Stimulated activated CD8-positive, alpha-beta memory T cell treated with anti-CD3 and anti-CD28 coated beads, Interleukin-2, amount 100 ng/mL, for 48 hours (primary cell): ENCODE measurements around the gene ZBTB14.

Experiments used
- DNase-seq, 2 donors: peaks; one replicate each; pipeline ENCODE4 v3.0.0-alpha.2; 2020; ENCODE audit warnings: low read depth in 2 of 2

ZBTB14 gene

DNA sequence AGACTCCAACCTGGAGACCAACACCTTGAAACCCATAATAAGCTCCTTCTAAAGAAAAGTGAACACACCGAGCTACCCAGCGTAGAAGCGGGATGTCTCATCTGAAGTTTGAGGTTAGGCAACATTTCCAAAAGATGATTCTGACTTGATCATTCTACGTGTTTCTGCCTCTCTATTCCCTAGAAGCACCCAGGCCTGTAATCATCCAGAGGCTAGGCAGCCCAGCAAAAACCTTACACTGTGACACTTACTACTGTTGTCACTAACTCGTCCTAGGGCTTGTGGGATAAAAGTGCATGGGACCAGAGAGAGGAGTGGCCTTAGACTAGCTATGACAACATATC lies 1.4 kb downstream of the ZBTB14 start:
- DNase-seq, result no peak

DNA sequence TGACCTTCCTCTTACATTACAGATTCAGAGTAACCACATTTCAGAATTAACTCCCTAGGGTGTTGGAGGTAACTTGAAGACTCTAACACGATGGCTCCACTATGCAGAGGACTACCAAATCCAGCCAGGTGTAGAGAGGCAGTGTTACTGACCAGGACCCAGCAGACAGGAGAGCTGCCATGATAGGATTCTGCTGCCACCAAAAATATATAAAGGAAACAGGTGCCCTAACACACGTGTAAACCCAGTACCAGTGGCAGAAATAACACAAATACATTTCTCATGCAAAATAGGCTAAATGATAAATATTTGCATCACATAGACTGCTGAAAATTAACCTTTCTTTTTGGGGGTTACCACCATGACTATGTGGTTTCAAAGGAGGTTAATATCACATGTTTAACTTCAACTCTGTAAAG lies 7.0 kb downstream of the ZBTB14 start:
- DNase-seq, result no peak

DNA sequence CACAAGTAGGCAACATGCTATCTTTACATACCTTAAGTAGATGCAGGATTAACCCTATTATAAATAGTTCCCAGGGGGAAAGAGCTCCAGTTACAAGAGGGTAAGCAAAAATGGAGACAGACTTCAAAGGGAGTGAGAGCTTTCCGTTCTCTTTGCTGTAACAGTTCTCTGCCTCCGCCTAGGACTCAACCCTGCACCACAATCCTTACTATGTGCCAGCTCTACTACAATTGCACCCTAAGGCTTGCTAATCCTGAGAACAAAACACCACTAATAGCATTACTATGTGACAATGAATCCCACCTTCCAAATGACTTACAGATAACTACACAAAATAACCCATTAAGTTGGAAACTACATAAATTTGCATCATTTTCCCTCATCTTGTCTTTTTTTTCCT lies 7.7 kb downstream of the ZBTB14 start:
- no peak for DNase-seq

DNA sequence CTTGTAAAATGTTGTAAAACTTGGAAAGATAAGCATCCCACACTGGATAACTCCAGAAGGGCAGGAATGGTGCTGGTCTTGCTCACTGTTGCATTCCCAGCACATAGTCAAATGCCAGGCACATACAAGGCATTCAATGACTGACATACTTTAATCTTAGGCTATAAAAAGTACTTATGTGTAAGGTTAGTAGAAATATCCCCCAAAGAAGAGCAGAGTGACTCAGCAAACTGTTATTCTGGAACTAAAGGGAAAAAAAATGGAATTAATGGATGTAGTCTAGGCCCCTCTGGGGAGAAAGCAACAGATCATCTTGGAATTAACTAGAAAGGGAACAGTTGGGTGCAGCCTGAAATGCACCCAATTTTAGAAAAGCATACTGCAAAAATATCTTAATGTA lies 9.0 kb downstream of the ZBTB14 start:
- no peak for DNase-seq

DNA sequence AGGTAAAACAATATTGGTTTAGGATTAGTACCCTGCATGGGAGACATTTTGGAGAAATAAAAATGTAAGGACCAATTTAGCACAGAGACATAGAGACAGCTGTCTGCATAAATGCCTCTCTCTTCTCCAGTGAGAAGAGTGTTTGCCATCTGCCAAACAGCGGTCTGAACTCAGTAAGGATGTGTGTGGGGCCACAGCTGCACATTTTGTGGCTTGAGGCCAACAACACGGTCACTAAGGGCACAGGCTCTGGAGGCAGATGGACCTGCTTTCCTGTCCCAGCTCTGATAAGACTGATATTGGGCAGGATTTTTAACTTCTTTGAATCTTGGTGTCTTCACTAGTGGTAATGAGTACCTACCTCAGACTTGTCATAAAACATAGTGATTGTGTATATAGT lies 10.2 kb downstream of the ZBTB14 start:
- no peak for DNase-seq

DNA sequence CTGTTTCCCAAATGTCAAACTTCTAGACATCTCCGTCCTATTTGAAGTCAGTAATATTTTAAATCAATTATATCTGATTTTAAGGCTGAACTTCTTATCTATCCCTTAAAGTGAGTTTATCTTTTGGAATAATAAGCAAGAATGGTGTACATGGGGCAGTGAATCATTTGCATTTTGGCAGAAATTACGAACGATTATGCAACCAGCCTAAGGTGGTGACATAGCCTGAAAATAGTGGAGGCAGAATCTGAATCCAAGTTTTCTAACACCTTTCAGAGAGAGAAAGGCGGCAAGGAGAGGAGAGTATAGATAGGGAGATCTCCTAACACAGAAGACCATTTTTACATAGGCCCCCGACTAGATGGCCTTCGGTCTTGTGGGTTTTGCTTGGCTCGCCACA lies 10.7 kb downstream of the ZBTB14 start:
- DNase-seq, result no peak

DNA sequence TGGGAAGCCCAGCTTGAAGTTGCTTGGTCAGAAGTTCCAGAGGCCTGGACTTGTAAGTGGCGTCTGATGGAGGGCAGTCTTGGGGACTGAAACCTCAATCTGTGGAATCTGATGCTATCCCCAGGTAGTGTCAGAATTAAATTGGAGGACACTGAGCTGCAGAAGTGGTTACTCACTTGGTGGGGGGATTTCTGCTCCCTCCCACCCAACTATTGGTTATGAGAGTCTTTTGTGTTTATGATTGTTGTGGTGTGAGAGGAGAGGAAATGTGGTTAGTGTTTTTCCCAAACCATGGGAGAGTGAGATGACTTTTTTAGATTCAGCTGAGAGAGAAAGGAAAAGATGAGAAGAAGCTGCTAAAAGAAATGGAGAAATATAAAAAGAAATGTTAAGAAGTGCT lies 12.8 kb downstream of the ZBTB14 start:
- DNase-seq, result no peak

DNA sequence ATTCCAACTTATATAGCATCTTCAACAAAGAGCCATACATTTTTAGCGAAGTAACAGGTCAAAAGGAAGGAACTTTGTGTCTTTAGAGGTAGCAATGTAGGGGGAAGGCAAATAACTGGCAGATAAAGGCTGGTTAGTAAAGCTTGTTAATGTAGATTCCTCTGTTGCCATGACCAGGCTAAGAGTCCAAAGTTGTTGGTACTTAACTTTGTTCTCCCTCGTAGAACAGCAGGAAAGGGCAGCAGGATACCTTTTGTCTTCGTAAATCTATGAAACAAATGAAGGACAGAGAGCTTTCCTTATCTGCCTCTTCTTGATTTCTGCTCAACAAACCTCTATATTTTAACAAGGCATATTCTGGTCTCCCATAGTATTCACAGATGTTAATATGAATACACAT lies 18.6 kb downstream of the ZBTB14 start:
- no peak for DNase-seq

DNA sequence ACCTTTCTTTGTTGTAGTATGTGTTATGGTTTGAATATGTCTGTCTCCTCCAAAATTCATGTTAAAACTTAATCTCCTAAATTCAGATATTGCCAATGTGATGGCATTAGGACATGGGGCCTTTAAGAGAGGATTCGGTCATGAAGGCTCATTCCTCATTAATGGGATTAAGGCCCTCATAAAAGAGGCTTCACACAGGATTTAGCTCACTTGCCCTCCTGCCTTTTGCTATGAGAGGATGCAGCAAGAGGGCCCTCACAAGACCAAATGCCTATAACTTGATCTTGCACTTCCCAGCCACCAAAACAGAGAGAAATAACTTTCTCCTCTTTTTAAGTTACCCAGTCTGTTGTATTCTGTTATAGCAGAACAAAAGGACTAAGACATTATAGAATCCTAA lies 19.7 kb downstream of the ZBTB14 start:
- no peak for DNase-seq

DNA sequence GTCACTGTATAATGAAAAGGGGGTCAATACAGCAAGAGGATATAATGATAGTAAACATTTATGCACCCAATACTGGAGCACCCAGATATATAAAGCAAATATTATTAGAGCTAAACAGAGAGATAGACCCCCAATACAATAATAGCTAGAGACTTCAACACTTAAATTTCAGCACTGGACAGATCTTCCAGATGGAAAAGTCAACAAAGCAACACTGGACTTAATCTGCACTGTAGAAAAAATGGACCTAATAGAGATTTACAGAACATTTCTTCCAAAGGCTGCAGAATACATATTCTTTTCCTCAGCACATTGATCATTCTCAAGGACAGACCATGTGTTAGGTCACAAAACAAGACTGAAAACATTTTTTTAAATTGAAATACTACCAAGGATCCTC lies 26.7 kb downstream of the ZBTB14 start:
- DNase-seq, result no peak

DNA sequence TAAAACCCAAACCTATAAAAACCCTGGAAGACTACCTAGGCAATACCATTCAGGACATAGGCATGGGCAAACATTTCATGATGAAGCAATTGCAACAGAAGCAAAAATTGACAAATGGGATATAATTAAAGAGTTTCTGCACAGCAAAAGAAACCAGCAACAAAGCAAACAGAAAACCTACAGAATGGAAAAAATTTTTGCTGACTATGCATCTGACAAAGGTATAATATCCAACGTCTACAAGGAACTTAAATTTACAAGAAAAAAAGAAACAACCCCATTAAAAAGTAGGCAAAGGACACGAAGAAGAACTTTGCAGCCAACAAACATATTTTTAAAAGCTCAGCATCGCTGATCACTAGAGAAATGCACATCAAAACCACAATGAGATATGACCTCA lies 28.8 kb downstream of the ZBTB14 start:
- DNase-seq, result no peak

DNA sequence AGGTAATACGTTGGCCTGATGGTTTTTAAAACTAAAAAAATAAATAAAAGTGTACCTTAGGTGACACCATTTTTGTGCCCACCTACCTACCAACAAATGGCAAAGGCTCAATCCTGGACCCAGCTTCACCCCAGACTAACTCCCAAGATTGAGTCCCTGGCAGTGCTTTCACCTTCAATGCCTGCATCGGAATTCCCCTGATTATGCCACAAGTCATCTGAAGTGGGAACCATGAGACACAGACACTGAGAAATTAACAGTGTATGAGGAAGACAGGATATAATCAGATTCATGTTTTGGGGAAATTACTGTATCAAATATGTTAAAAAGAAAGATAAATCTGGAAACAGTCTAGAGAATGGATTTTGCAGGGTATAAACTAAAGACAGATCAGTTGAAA lies 41.6 kb downstream of the ZBTB14 start:
- DNase-seq, result no peak

DNA sequence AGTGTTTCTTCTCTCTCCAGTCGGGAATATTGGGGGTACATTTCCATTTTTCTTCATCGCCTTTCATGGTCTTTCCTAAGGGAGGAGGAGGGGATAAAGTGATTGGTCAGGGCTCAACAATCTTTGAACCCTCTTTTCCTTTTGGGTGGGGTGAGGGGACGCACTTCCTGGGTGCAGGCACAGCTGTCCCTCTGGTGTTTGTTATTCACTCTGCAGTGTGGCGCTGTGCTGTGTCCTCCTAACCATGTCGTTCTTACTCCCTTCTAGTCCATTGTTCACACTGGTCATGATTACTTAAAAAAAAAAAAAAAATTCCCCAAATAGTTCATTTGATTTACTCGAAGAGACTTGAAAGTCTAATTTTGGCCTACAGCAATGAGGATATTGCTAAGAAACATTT lies 44.4 kb downstream of the ZBTB14 start:
- no peak for DNase-seq

DNA sequence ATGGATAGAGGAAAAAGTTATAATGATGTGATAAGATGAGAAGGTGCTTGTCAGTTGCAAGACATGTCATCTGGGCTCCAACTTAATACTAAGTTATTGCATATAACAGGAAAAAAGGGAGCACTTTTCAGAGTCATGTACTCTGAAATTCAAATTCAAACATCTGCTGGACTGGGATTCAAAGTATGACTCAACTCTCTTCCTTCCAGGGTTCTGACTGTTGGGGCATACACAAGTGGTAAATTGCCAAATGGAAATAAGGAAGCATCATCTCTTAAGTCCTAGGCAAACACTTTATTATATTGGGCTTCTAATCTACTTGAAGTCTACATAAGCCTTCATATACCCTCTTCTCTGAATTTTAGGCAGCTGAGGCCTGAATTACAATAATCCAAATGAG lies 44.9 kb downstream of the ZBTB14 start:
- DNase-seq, result no peak

DNA sequence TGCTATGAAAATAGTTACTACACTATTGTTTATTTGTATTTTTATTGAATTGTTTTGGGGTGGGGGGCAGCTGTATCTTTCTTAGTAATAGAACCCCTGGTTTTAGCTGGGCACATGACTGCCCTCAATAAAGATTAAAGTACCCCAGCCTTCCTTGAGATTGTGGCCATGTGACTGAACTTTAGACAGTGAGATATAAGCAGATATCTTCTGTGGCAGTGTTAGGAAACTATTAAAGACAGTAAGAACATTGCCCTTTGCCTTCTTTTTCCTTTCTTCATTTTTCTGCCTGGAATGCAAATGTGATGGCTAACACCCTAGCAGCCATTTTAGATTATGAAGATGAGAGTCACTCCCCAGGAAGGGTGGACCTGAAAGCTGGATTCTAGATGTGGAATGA lies 50.6 kb downstream of the ZBTB14 start:
- DNase-seq, result no peak

DNA sequence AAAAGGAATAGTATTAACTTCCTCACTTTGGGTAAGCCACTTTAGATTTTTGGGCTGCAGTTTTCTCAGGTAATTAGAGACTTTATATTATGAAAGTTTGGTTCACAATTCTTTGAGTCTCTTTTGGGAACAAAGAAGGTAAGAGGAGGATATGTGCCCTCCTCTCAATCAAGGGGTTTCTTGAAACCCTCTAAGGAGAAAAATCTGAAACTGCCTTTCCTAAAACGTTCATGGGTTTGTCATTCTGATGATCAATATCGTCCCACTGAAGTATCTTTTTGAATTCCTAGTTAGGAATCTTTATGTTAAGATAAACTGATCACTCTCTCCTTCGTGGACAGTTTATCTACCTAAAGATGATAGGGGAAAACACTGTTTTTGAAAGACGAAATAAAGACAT lies 56.1 kb downstream of the ZBTB14 start:
- no peak for DNase-seq
